HepG2 (cell line): Measurements from ENCODE around the gene COPS3. TPM values are rescaled to one million over a fixed set of nuclear protein-coding genes. Genes with fewer than 3 reads are reported as not detected.

Experiments used
- MYC ChIP-seq: sonication (generic); formaldehyde crosslinking; IDR thresholded peaks from 2 replicates; pipeline ENCODE4 v1.9.0; 2021; ENCODE audit warnings: missing genetic modification reagents, borderline replicate concordance
- SALL2 ChIP-seq: sonication (generic); formaldehyde crosslinking; IDR thresholded peaks from 2 replicates; pipeline ENCODE4 v1.8.1; 2023; ENCODE audit warnings: mild to moderate bottlenecking, missing genetic modification reagents, inconsistent platforms
- ZNF430 ChIP-seq: sonication (generic); formaldehyde crosslinking; IDR thresholded peaks from 2 replicates; pipeline ENCODE4 v1.9.0; 2021; ENCODE audit warnings: mild to moderate bottlenecking, missing genetic modification reagents
- polyA plus RNA-seq, 8 experiments: library from polyadenylated mRNA; depleted of rRNA in 3 of 8; stranded (reverse) in 7 of 8; unstranded in 1 of 8; fragments of >200 nt; fragmentation: Illumina TruSeq in 4 of 8; extraction: Trizol in 4 of 8; gene quantifications; 2 replicates each; pipeline versions ENCODE4 v1.2.1 to v1.2.3, GENCODE V29; 2011 to 2016; ENCODE audit warnings: low read depth in 4 of 8, missing spikeins in 1 of 8, mixed read lengths in 1 of 8; ENCODE audit not compliant: insufficient read depth in 1 of 8
- total RNA-seq, 5 experiments: library from RNA; depleted of rRNA; stranded (reverse); fragments of >200 nt; fragmentation: Illumina TruSeq; extraction: Trizol; gene quantifications; 2 replicates each; pipeline ENCODE4 v1.2.3, GENCODE V29; 2016; ENCODE audit warnings: low read depth in 1 of 5
- TF ChIP-seq, protein P1 (sequence below): sonication (generic); formaldehyde crosslinking; IDR thresholded peaks from 2 replicates; pipeline ENCODE4 v1.5.1; 2020; ENCODE audit warnings: mild to moderate bottlenecking, missing genetic modification reagents, moderate library complexity
- TF ChIP-seq, protein P2 (sequence below): sonication (generic); formaldehyde crosslinking; IDR thresholded peaks from 2 replicates; pipeline ENCODE4 v1.5.0; 2020; ENCODE audit warnings: mild to moderate bottlenecking, missing genetic modification reagents, borderline replicate concordance
- TF ChIP-seq, protein P3 (sequence below): sonication (generic); formaldehyde crosslinking; IDR thresholded peaks from 2 replicates; pipeline ENCODE4 v1.5.0; 2020; ENCODE audit warnings: mild to moderate bottlenecking, low read depth, missing genetic modification reagents, borderline replicate concordance
- TF ChIP-seq, protein P4 (sequence below): sonication (generic); formaldehyde crosslinking; IDR thresholded peaks from 2 replicates; pipeline ENCODE4 v1.4.0; 2020; ENCODE audit warnings: missing genetic modification reagents
- TF ChIP-seq, protein P5 (sequence below): sonication (generic); formaldehyde crosslinking; IDR thresholded peaks from 2 replicates; pipeline ENCODE4 v1.5.0; 2020; ENCODE audit warnings: mild to moderate bottlenecking, missing genetic modification reagents, moderate library complexity
- TF ChIP-seq, protein P6 (sequence below): sonication (generic); formaldehyde crosslinking; IDR thresholded peaks from 2 replicates; pipeline ENCODE4 v1.8.0; 2022; ENCODE audit warnings: mild to moderate bottlenecking, missing genetic modification reagents; ENCODE audit not compliant: insufficient replicate concordance

Gene COPS3
- total and polyA plus RNA-seq, 2 of the 13 experiments (the other 11 are each of a cell fraction or from before 2014, with no cell fraction given), result 46.3 to 103 TPM

DNA sequence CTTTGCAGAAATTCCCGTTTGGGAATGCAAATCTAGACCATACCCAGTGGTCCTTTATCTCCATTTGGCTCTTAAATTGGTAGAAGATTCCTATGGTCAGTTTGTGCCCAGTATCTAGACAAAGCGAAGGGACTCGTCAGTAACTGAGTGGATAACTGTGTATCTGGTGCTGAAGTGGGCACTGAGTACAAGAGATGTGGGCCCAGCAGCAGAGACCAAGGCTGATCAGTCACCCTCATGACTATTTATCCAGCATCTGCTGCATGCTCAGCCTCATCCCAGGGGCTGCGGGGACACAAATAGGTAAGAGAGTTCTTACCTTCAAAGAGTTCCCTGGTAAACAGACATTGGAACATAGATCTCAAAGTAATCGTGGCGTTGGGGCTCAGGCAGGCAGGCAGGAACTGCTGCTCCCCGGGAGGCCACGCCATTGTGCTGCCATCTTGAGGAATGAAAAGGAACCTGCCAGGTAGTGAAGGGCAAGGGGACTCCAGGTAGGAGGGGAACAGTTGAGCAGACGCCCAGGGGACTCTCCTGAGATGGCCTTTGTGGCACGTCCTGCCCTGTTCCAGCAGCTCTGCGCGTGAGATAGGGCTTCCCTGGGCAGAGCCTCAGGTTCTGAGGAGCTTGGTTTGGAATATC, 32.4 kb upstream of the COPS3 start (continued):
- TF ChIP-seq, protein P1, sequence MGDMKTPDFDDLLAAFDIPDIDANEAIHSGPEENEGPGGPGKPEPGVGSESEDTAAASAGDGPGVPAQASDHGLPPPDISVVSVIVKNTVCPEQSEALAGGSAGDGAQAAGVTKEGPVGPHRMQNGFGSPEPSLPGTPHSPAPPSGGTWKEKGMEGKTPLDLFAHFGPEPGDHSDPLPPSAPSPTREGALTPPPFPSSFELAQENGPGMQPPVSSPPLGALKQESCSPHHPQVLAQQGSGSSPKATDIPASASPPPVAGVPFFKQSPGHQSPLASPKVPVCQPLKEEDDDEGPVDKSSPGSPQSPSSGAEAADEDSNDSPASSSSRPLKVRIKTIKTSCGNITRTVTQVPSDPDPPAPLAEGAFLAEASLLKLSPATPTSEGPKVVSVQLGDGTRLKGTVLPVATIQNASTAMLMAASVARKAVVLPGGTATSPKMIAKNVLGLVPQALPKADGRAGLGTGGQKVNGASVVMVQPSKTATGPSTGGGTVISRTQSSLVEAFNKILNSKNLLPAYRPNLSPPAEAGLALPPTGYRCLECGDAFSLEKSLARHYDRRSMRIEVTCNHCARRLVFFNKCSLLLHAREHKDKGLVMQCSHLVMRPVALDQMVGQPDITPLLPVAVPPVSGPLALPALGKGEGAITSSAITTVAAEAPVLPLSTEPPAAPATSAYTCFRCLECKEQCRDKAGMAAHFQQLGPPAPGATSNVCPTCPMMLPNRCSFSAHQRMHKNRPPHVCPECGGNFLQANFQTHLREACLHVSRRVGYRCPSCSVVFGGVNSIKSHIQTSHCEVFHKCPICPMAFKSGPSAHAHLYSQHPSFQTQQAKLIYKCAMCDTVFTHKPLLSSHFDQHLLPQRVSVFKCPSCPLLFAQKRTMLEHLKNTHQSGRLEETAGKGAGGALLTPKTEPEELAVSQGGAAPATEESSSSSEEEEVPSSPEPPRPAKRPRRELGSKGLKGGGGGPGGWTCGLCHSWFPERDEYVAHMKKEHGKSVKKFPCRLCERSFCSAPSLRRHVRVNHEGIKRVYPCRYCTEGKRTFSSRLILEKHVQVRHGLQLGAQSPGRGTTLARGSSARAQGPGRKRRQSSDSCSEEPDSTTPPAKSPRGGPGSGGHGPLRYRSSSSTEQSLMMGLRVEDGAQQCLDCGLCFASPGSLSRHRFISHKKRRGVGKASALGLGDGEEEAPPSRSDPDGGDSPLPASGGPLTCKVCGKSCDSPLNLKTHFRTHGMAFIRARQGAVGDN (CRISPR knock-in tag), result peak; percentile 24; the same call in 1 of the 2 replicates
- 0 out of 2 replicates have a peak, but pooled peaks have one; percentile 38 for TF ChIP-seq SALL2 (CRISPR knock-in tag)
- no peak for TF ChIP-seq ZNF430
- TF ChIP-seq, protein P2, sequence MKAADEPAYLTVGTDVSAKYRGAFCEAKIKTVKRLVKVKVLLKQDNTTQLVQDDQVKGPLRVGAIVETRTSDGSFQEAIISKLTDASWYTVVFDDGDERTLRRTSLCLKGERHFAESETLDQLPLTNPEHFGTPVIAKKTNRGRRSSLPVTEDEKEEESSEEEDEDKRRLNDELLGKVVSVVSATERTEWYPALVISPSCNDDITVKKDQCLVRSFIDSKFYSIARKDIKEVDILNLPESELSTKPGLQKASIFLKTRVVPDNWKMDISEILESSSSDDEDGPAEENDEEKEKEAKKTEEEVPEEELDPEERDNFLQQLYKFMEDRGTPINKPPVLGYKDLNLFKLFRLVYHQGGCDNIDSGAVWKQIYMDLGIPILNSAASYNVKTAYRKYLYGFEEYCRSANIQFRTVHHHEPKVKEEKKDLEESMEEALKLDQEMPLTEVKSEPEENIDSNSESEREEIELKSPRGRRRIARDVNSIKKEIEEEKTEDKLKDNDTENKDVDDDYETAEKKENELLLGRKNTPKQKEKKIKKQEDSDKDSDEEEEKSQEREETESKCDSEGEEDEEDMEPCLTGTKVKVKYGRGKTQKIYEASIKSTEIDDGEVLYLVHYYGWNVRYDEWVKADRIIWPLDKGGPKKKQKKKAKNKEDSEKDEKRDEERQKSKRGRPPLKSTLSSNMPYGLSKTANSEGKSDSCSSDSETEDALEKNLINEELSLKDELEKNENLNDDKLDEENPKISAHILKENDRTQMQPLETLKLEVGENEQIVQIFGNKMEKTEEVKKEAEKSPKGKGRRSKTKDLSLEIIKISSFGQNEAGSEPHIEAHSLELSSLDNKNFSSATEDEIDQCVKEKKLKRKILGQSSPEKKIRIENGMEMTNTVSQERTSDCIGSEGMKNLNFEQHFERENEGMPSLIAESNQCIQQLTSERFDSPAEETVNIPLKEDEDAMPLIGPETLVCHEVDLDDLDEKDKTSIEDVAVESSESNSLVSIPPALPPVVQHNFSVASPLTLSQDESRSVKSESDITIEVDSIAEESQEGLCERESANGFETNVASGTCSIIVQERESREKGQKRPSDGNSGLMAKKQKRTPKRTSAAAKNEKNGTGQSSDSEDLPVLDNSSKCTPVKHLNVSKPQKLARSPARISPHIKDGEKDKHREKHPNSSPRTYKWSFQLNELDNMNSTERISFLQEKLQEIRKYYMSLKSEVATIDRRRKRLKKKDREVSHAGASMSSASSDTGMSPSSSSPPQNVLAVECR (CRISPR knock-in tag), result no peak
- TF ChIP-seq, protein P3, sequence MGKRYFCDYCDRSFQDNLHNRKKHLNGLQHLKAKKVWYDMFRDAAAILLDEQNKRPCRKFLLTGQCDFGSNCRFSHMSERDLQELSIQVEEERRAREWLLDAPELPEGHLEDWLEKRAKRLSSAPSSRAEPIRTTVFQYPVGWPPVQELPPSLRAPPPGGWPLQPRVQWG (CRISPR knock-in tag), result no peak
- TF ChIP-seq, protein P4, sequence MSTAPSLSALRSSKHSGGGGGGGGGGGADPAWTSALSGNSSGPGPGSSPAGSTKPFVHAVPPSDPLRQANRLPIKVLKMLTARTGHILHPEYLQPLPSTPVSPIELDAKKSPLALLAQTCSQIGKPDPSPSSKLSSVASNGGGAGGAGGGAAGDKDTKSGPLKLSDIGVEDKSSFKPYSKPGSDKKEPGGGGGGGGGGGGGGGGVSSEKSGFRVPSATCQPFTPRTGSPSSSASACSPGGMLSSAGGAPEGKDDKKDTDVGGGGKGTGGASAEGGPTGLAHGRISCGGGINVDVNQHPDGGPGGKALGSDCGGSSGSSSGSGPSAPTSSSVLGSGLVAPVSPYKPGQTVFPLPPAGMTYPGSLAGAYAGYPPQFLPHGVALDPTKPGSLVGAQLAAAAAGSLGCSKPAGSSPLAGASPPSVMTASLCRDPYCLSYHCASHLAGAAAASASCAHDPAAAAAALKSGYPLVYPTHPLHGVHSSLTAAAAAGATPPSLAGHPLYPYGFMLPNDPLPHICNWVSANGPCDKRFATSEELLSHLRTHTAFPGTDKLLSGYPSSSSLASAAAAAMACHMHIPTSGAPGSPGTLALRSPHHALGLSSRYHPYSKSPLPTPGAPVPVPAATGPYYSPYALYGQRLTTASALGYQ (CRISPR knock-in tag), result no peak
- TF ChIP-seq MYC (CRISPR knock-in tag), result peak; percentile 31; the same call in 1 of the 2 replicates
- TF ChIP-seq, protein P5, sequence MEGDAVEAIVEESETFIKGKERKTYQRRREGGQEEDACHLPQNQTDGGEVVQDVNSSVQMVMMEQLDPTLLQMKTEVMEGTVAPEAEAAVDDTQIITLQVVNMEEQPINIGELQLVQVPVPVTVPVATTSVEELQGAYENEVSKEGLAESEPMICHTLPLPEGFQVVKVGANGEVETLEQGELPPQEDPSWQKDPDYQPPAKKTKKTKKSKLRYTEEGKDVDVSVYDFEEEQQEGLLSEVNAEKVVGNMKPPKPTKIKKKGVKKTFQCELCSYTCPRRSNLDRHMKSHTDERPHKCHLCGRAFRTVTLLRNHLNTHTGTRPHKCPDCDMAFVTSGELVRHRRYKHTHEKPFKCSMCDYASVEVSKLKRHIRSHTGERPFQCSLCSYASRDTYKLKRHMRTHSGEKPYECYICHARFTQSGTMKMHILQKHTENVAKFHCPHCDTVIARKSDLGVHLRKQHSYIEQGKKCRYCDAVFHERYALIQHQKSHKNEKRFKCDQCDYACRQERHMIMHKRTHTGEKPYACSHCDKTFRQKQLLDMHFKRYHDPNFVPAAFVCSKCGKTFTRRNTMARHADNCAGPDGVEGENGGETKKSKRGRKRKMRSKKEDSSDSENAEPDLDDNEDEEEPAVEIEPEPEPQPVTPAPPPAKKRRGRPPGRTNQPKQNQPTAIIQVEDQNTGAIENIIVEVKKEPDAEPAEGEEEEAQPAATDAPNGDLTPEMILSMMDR (CRISPR knock-in tag), result peak; percentile 91
- TF ChIP-seq, protein P6, sequence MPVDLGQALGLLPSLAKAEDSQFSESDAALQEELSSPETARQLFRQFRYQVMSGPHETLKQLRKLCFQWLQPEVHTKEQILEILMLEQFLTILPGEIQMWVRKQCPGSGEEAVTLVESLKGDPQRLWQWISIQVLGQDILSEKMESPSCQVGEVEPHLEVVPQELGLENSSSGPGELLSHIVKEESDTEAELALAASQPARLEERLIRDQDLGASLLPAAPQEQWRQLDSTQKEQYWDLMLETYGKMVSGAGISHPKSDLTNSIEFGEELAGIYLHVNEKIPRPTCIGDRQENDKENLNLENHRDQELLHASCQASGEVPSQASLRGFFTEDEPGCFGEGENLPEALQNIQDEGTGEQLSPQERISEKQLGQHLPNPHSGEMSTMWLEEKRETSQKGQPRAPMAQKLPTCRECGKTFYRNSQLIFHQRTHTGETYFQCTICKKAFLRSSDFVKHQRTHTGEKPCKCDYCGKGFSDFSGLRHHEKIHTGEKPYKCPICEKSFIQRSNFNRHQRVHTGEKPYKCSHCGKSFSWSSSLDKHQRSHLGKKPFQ (CRISPR knock-in tag), result no peak
